SK-N-MC (cell line): ENCODE measurements around the gene MED13L.

Experiments used
- DNase-seq: peaks from one replicate; pipeline ENCODE4 v3.0.0-alpha.2; 2011; ENCODE audit warnings: low read depth, low spot score
- H3K27ac ChIP-seq: fragments of 200-600 bp; sonication (generic); 2 replicates; pipeline ENCODE4 v1.5.1; 2016; ENCODE audit warnings: mixed run types
- H3K36me3 ChIP-seq: fragments of 200-600 bp; sonication (generic); 2 replicates; pipeline ENCODE4 v1.6.1; 2017; ENCODE audit warnings: antibody characterized with exemption, low read length, mixed read lengths; ENCODE audit not compliant: insufficient read depth
- H3K4me3 ChIP-seq: fragments of 200-600 bp; sonication (generic); 2 replicates; pipeline ENCODE4 v1.5.1; 2016
- H3K9ac ChIP-seq: fragments of 200-600 bp; sonication (generic); 2 replicates; pipeline ENCODE4 v1.8.0; 2017; ENCODE audit warnings: mixed run types, mixed read lengths; ENCODE audit not compliant: insufficient read length
- H3K9me3 ChIP-seq: fragments of 200-600 bp; sonication (generic); 2 replicates; pipeline ENCODE4 v1.6.1; 2017; ENCODE audit warnings: low read depth, mild to moderate bottlenecking, antibody characterized with exemption, low read length, moderate library complexity, mixed read lengths
- EZH2 ChIP-seq: fragments of 200-600 bp; sonication (generic); IDR thresholded peaks from one replicate; pipeline ENCODE4 v1.6.1; 2017; ENCODE audit warnings: antibody characterized with exemption
- FOXP2 ChIP-seq: optimal IDR thresholded peaks from 2 replicates; pipeline ENCODE3; 2011; ENCODE audit warnings: mild to moderate bottlenecking, moderate library complexity; ENCODE audit not compliant: insufficient read depth; ENCODE audit errors: extremely low read length, control extremely low read depth
- POLR2AphosphoS5 ChIP-seq: IDR thresholded peaks from 2 replicates; pipeline ENCODE4 v1.6.1; 2012; ENCODE audit warnings: mild to moderate bottlenecking, low read depth, low read length, borderline replicate concordance

The MED13L gene

DNA sequence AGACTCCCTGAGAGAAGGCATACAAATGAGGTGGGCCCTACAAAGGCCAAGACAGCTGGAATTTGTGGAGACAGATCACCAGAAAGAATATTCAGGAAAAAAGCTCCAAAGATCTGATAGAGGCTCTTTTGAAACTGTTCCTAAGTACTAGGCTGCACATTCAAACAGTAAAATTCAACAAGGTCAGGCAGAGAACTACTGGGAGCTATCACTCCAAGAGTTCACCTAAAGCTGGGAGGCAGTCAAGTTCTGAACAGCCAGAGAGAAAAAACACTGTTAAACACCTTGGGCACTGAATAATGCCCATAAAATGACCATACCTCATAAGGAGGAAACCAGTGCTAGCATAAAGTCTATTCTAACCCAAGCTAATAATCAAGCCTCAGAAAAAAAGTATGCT lies 28.6 kb downstream of the MED13L start:
- Histone ChIP-seq H3K9me3 (peaks cover 5% of the 10 kb centered on the region; the same call in 1 of the 2 replicates), H3K27ac (no peak overlapping the region), H3K4me3 (no peak overlapping the region), H3K36me3 (peaks cover 5% of the 10 kb centered on the region; the same call in 1 of the 2 replicates), H3K9ac (no peak overlapping the region)
- no peak for TF ChIP-seq POLR2AphosphoS5
- TF ChIP-seq EZH2 = no peak
- no peak for TF ChIP-seq FOXP2
- no peak for DNase-seq

DNA sequence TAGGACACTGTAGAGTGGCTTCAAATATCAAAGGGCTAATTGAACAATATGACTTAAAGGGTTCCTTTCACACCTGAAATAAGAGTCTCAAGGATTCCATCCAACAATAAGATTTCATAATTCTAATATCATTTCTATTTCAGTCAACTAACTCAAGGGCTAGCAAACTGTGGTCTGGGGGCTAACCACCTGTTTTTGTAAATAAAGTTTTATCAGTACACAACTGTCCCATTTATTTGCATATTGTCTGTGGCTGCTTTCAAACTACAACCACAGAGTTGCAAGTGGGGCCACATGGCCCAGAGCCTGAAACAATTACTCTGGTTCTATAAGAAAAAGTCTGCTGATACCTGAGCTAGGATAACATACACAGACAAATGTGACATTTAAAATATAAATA lies 29.1 kb downstream of the MED13L start:
- no peak for TF ChIP-seq EZH2
- no peak for TF ChIP-seq POLR2AphosphoS5
- H3K9me3 ChIP-seq = peaks cover 5% of the 10 kb centered on the region; the same call in 1 of the 2 replicates
- H3K4me3 ChIP-seq = no peak overlapping the region
- peaks cover 4% of the 10 kb centered on the region; the same call in 1 of the 2 replicates for H3K36me3 ChIP-seq
- no peak for DNase-seq
- no peak overlapping the region for H3K9ac ChIP-seq
- H3K27ac ChIP-seq = no peak overlapping the region

DNA sequence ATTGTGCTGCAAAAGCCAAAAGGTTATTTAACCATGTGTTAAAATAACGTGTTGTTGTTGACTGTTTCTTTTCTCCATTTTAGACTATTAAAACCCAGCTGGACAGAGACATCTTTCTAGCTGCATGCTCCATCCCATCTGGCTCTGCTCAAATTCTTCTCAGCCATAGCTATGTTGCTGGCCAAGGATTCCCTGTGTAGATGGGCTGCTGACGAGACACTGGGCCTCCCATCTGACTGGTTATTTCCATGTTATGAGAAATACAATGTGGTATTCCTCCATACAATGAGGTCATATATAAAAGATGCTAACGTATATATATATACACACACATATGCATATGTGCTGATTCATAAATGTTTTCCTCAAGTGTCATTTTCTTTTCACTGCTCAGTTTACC lies 30.1 kb downstream of the MED13L start:
- DNase-seq = no peak
- peaks cover 2% of the 10 kb centered on the region; the same call in 1 of the 2 replicates for H3K36me3 ChIP-seq
- no peak overlapping the region for H3K9ac ChIP-seq
- H3K27ac ChIP-seq = no peak overlapping the region
- TF ChIP-seq FOXP2 (no peak), POLR2AphosphoS5 (no peak), EZH2 (no peak)
- peaks cover 5% of the 10 kb centered on the region; the same call in 1 of the 2 replicates for H3K9me3 ChIP-seq
- H3K4me3 ChIP-seq = no peak overlapping the region

DNA sequence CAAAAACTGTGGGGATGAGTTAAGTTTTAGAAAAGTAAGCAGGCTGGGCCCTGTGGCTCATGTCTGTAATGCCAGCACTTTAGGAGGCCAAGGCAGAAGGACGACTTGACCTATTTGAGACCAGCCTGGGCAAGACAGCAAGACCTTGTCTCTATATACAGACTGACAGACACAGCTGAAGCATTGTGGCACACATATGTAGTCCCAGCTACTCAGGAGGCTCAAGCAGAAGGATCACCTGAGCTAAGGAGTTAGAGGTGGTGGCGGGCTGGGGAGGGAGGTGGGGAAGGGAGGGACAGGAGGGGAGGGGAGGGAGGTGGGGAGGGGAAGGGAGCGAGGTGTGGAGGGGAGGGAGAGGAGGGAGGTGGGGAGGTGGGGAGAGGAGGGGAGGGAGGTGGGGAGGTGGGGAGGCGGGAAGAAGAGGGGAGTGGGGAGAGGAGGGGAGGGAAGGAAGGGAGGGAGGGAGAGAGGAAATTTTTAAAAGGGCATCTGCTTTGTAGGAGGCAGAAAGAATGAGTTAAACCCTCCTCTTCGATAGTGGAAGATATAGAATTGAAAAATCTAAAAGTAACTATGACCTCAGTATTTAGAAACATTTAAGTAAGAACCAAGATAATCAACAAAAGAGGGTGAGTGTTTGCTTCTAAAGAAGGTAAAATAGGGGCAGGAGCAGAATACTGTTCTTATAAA lies 30.9 kb downstream of the MED13L start:
- Histone ChIP-seq H3K4me3 (no peak overlapping the region), H3K9me3 (peaks cover 5% of the 10 kb centered on the region; the same call in 1 of the 2 replicates), H3K27ac (no peak overlapping the region), H3K36me3 (no peaks in the 10 kb centered on the region), H3K9ac (no peak overlapping the region)
- no peak for DNase-seq
- TF ChIP-seq EZH2 (no peak), POLR2AphosphoS5 (no peak), FOXP2 (no peak)

DNA sequence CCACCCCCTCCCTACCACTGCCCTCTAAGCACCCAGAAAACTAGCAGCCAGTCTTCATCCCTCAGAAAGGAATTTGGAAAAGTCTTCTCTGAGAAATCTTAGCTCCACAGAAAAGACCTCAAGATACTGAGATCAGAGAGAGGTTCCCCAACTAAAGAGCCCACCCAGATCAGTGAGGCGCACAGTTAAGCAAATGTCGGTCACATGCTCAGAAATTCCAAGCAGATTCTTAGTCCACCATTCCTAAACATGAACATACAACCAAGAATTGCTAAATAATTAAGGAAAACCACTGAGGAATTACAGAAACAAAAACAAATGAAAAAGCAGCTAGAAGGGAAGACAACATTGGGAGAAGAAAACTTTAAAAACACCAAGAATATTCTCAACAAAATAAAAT lies 32.3 kb downstream of the MED13L start:
- no peak for TF ChIP-seq POLR2AphosphoS5
- TF ChIP-seq EZH2 = no peak
- TF ChIP-seq FOXP2 = no peak

DNA sequence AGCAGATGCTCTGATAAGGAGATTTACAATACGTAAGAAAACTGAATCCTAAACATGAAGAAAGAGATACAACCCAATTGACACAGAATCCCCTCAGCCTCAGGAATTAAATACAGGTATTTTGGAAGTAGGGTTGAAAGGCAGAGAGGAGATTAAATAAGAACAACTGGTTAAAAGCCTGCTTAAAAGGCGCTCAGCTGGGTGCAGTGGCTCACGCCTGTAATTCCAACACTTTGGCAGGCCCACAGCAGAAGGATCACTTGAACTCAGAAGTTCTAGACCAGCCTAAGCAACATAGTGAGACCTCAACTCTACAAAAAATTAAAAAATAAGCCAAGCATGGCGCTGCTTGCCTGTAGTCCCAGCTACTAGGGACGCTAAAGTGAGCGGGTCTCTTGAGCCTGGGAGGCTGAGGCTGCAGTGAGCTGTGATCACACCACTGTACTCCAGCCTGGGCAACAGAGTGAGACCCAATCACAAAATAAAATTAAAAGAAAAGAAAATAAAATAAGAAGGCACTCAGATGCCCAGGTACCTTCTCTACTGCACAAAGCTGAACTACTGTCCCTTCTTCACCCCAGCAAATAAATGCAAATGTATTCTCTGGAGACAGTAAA lies 32.9 kb downstream of the MED13L start:
- Histone ChIP-seq H3K4me3 (no peak overlapping the region), H3K27ac (no peak overlapping the region), H3K9ac (no peak overlapping the region), H3K36me3 (no peaks in the 10 kb centered on the region), H3K9me3 (no peaks in the 10 kb centered on the region)
- TF ChIP-seq POLR2AphosphoS5 = no peak
- TF ChIP-seq EZH2 = no peak
- TF ChIP-seq FOXP2 = no peak
- no peak for DNase-seq

More for the DNA sequence above, 32.3 kb downstream of the MED13L start:
- DNase-seq = no peak
- no peaks in the 10 kb centered on the region for H3K9me3 ChIP-seq
- H3K36me3 ChIP-seq = no peaks in the 10 kb centered on the region
- no peak overlapping the region for H3K9ac ChIP-seq
- H3K4me3 ChIP-seq = no peak overlapping the region
- no peak overlapping the region for H3K27ac ChIP-seq

DNA sequence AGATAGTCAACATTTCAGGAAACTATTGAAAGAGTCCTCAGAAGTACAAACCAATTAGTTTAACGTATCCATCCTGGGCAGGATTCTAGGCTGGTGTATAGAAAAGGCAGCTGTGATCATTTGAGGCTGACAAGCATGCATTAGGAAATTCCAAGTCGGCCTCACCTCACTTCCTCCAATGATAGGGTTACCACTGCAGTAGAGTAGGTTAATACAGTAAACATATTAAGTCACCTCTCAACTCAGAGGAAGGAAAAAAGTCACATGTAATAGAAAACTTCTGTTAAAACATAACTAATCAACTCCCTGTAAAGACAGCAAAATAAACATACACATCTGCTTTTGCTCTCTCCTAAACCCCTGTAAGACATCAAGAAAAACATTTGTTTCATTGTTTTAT lies 33.5 kb downstream of the MED13L start:
- Histone ChIP-seq H3K9ac (no peak overlapping the region), H3K4me3 (no peak overlapping the region), H3K27ac (no peak overlapping the region), H3K9me3 (no peaks in the 10 kb centered on the region), H3K36me3 (no peaks in the 10 kb centered on the region)
- DNase-seq = no peak
- no peak for TF ChIP-seq EZH2
- TF ChIP-seq POLR2AphosphoS5 = no peak
- TF ChIP-seq FOXP2 = no peak

DNA sequence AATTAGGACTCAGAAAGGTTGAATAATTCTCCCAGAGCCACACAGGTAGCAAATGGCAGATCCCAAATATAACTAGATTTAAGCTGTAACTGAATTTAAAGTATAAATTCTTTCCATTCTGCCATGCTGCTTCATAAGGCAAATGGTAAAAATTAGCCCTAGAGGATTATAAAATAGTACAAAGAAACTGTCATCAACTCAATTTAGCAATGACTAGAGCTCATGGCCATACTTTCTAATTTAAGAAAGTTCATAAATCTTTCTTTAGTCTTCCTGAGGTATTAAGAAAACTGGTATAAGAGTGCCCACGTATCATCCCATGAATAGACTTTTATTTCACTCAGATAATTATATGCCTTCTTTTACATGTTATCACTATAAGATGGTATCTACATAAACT lies 34.8 kb downstream of the MED13L start:
- DNase-seq = no peak
- Histone ChIP-seq H3K36me3 (no peaks in the 10 kb centered on the region), H3K27ac (no peak overlapping the region), H3K4me3 (no peak overlapping the region), H3K9me3 (no peaks in the 10 kb centered on the region), H3K9ac (no peak overlapping the region)
- TF ChIP-seq FOXP2 (no peak), POLR2AphosphoS5 (no peak), EZH2 (no peak)
